Neural cell (in vitro differentiated cells): ENCODE data around the gene ZDHHC17. TPM values are rescaled to one million over a fixed set of nuclear protein-coding genes. Genes with fewer than 3 reads are reported as not detected.

ENCODE experiments used
- H2AFZ ChIP-seq: fragments of 200-600, 300-800 bp; sonication (generic), shearing (Covaris generic); 2 replicates; pipeline ENCODE4 v1.6.0; 2014; ENCODE audit warnings: low read depth, mild to moderate bottlenecking, antibody characterized with exemption, low read length, moderate library complexity
- H3F3A ChIP-seq: fragments of 200-600 bp; shearing (Covaris generic); 2 replicates; pipeline ENCODE4 v1.6.1; 2016; ENCODE audit warnings: mild to moderate bottlenecking, moderate library complexity, mixed read lengths, antibody characterized with exemption, low read length; ENCODE audit not compliant: insufficient read depth, poor library complexity, severe bottlenecking
- H3K27ac ChIP-seq: fragments of 200-600, 300-800 bp; sonication (generic), shearing (Covaris generic); 2 replicates; pipeline ENCODE4 v1.5.1; 2014; ENCODE audit warnings: mild to moderate bottlenecking, low read length, moderate library complexity
- H3K27me3 ChIP-seq: fragments of 300-800, 200-600 bp; sonication (generic), shearing (Covaris generic); 2 replicates; pipeline ENCODE4 v1.6.0; 2014; ENCODE audit warnings: mild to moderate bottlenecking, low read depth, low read length, moderate library complexity; ENCODE audit not compliant: insufficient read depth
- H3K36me3 ChIP-seq: fragments of 300-800, 200-600 bp; sonication (generic), shearing (Covaris generic); 2 replicates; pipeline ENCODE4 v1.5.1; 2014; ENCODE audit warnings: mild to moderate bottlenecking, antibody characterized with exemption, low read length, moderate library complexity; ENCODE audit not compliant: insufficient read depth
- H3K4me2 ChIP-seq: fragments of 300-800, 200-600 bp; sonication (generic), shearing (Covaris generic); 2 replicates; pipeline ENCODE4 v1.6.0; 2014; ENCODE audit warnings: mild to moderate bottlenecking, low read length
- H3K4me3 ChIP-seq: fragments of 300-800, 200-600 bp; sonication (generic), shearing (Covaris generic); 2 replicates; pipeline ENCODE4 v1.5.1; 2014; ENCODE audit warnings: mild to moderate bottlenecking, low read length, moderate library complexity
- H3K79me2 ChIP-seq: fragments of 200-600 bp; shearing (Covaris generic); replicated peaks from 2 replicates; pipeline ENCODE4 v1.6.0; 2014; ENCODE audit warnings: mild to moderate bottlenecking, low read length, moderate library complexity; ENCODE audit not compliant: insufficient read depth
- H3K9ac ChIP-seq: fragments of 300-800, 200-600 bp; sonication (generic), shearing (Covaris generic); 2 replicates; pipeline ENCODE4 v1.6.1; 2016; ENCODE audit warnings: mild to moderate bottlenecking, low read length, mixed read lengths
- H3K9me2 ChIP-seq: fragments of 200-600 bp; shearing (Covaris generic); 2 replicates; pipeline ENCODE4 v1.6.1; 2016; ENCODE audit warnings: mild to moderate bottlenecking, low read length, mixed read lengths; ENCODE audit not compliant: insufficient read depth
- H3K9me3 ChIP-seq: fragments of 200-600, 300-800 bp; sonication (generic), shearing (Covaris generic); 2 replicates; pipeline ENCODE4 v1.6.1; 2016; ENCODE audit warnings: mild to moderate bottlenecking, mixed run types, low read length, moderate library complexity, mixed read lengths
- H4K20me1 ChIP-seq: fragments of 200-600 bp; shearing (Covaris generic); 2 replicates; pipeline ENCODE4 v1.6.1; 2016; ENCODE audit warnings: mild to moderate bottlenecking, mixed run types; ENCODE audit not compliant: insufficient read depth
- EP300 ChIP-seq: fragments of 450-650 bp; conservative IDR thresholded peaks from 2 replicates; pipeline ENCODE4 v1.6.1; 2014; ENCODE audit warnings: antibody characterized with exemption, mild to moderate bottlenecking, moderate library complexity; ENCODE audit not compliant: poor library complexity, severe bottlenecking
- EZH2 ChIP-seq: fragments of 200-600, 300-800 bp; shearing (Covaris generic), sonication (generic); IDR thresholded peaks from 2 replicates; pipeline ENCODE4 v1.6.1; 2014; ENCODE audit warnings: antibody characterized with exemption, low read length, borderline replicate concordance, mild to moderate bottlenecking; ENCODE audit not compliant: insufficient read depth, poor library complexity, severe bottlenecking
- MXI1 ChIP-seq: fragments of 450-650 bp; conservative IDR thresholded peaks from 2 replicates; pipeline ENCODE4 v1.6.1; 2014; ENCODE audit warnings: antibody characterized with exemption, mild to moderate bottlenecking; ENCODE audit not compliant: poor library complexity, severe bottlenecking
- POLR2AphosphoS5 ChIP-seq: IDR thresholded peaks from 2 replicates; pipeline ENCODE4 v1.6.1; 2012
- RAD21 ChIP-seq: fragments of 450-650 bp; conservative IDR thresholded peaks from 2 replicates; pipeline ENCODE4 v1.6.1; 2014; ENCODE audit warnings: antibody characterized with exemption, mild to moderate bottlenecking, moderate library complexity
- REST ChIP-seq: IDR thresholded peaks from 2 replicates; pipeline ENCODE4 v1.6.1; 2012; ENCODE audit warnings: borderline replicate concordance
- SMC3 ChIP-seq: fragments of 450-650 bp; conservative IDR thresholded peaks from 2 replicates; pipeline ENCODE4 v1.6.1; 2014; ENCODE audit warnings: antibody characterized with exemption, mild to moderate bottlenecking, moderate library complexity; ENCODE audit not compliant: poor library complexity
- TAF1 ChIP-seq: IDR thresholded peaks from 2 replicates; pipeline ENCODE4 v1.6.1; 2012; ENCODE audit warnings: low read depth
- polyA plus RNA-seq: library from polyadenylated mRNA; depleted of rRNA; stranded (reverse); fragments of >200 nt; gene quantifications from 2 replicates; pipeline ENCODE4 v1.2.3, GENCODE V29; 2014
- TF ChIP-seq, protein P1 (sequence below): fragments of 450-650 bp; IDR thresholded peaks from 2 replicates; pipeline ENCODE4 v1.5.1; 2014; ENCODE audit warnings: antibody characterized with exemption, mild to moderate bottlenecking, moderate library complexity; ENCODE audit not compliant: poor library complexity, severe bottlenecking

ZDHHC17 gene
- polyA plus RNA-seq, 1 donor from 2014 or later: 217 TPM

DNA sequence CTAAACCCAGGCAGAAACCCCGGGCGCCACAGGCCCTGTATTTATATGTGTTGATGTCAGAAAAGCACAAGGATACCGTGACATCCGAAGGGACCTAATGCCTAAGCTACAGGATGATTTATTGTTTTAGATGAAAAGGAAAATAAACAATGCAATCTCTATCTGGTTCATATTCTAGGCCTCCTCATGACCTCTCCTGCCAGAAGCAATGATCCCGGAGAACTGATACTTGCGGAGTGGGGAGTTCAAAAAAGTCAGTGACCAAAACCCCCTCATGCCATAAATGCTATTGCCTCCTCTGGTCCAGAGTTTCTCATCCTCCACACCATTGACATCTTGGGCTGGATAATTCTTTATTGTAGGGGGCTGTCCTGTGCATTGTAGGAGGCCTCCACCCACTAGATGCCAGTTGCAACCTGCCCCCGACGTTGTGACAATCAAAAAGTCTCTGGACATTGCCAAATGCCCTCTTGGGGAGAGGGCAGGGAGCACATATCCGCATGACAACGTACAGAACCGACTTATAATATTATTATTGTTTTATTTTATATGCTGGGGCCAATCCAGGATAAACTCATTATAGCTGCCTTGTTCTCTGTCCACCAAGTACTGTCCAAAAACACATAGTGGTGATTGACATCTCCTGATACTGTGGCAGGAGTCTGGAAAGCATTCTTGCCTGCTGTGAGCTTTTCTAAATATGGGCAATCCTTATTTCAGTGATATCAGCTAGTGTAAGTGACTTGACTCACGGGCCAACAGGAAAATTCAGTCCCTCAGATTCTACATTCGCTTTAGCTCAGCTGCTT is 116.0 kb downstream of the ZDHHC17 start:
- Histone ChIP-seq H3K4me2 (no peak overlapping the region), H3K9ac (peak overlapping the region; percentile 72), H3K4me3 (peak overlapping the region; percentile 85)

DNA sequence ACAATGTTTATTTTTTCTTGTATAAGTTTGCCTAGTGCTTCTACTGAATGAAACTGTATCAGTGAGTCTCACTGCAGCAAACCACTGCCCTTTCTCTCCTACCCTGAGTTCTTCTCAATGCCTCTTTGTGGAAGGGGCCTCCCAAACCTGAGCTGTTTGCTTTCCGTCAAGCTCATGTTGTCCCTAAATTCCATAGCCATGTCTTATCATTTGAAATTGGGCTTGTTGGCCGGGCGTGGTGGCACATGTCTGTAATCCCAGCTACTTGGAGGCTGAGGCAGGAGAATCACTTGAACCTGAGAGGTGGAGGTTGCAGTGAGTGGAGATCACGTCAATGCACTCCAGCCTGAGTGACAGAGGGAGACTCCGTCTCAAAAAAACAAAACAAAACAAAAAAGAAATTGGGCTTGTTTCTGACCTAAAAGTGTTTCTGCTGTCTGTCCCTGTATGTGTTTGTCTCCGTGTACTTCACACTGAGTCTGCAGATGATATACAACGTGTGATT is 116.7 kb downstream of the ZDHHC17 start:
- Histone ChIP-seq H3K27ac (no peak overlapping the region), H3K27me3 (no peaks in the 10 kb centered on the region), H3K9ac (no peak overlapping the region), H3K4me3 (no peak overlapping the region), H4K20me1 (no peaks in the 10 kb centered on the region), H3F3A (no peaks in the 10 kb centered on the region), H2AFZ (no peak overlapping the region), H3K36me3 (no peaks in the 10 kb centered on the region), H3K9me3 (no peaks in the 10 kb centered on the region), H3K79me2 (peaks cover 21% of the 10 kb centered on the region), H3K9me2 (no peaks in the 10 kb centered on the region), H3K4me2 (no peak overlapping the region)
- TF ChIP-seq EP300 (no peak), EZH2 (no peak), SMC3 (no peak), REST (no peak), MXI1 (no peak)

More for the DNA sequence above, 116.0 kb downstream of the ZDHHC17 start:
- H3K36me3 ChIP-seq: no peaks in the 10 kb centered on the region
- H3K27ac ChIP-seq: no peak overlapping the region
- H3K9me3 ChIP-seq: no peaks in the 10 kb centered on the region
- no peak overlapping the region for H2AFZ ChIP-seq
- peaks cover 28% of the 10 kb centered on the region for H3K79me2 ChIP-seq
- no peaks in the 10 kb centered on the region for H3K27me3 ChIP-seq
- no peak for TF ChIP-seq EZH2
- TF ChIP-seq RAD21: no peak
- TF ChIP-seq MXI1: no peak
- H4K20me1 ChIP-seq: no peaks in the 10 kb centered on the region
- no peaks in the 10 kb centered on the region for H3K9me2 ChIP-seq
- no peaks in the 10 kb centered on the region for H3F3A ChIP-seq

GRCh38 chr12:76881142-76881541 is 117.2 kb downstream of the ZDHHC17 start:
- no peak overlapping the region for H3K27ac ChIP-seq
- H3K9ac ChIP-seq: no peak overlapping the region
- no peaks in the 10 kb centered on the region for H3K9me3 ChIP-seq
- no peak overlapping the region for H3K4me2 ChIP-seq
- no peak overlapping the region for H3K4me3 ChIP-seq
- H2AFZ ChIP-seq: no peak overlapping the region
- no peaks in the 10 kb centered on the region for H3K9me2 ChIP-seq
- H3K36me3 ChIP-seq: no peaks in the 10 kb centered on the region
- no peaks in the 10 kb centered on the region for H3F3A ChIP-seq
- TF ChIP-seq REST (no peak), MXI1 (no peak), POLR2AphosphoS5 (no peak), TAF1 (no peak), RAD21 (no peak), EP300 (no peak), EZH2 (no peak), SMC3 (no peak)
- TF ChIP-seq, protein P1, sequence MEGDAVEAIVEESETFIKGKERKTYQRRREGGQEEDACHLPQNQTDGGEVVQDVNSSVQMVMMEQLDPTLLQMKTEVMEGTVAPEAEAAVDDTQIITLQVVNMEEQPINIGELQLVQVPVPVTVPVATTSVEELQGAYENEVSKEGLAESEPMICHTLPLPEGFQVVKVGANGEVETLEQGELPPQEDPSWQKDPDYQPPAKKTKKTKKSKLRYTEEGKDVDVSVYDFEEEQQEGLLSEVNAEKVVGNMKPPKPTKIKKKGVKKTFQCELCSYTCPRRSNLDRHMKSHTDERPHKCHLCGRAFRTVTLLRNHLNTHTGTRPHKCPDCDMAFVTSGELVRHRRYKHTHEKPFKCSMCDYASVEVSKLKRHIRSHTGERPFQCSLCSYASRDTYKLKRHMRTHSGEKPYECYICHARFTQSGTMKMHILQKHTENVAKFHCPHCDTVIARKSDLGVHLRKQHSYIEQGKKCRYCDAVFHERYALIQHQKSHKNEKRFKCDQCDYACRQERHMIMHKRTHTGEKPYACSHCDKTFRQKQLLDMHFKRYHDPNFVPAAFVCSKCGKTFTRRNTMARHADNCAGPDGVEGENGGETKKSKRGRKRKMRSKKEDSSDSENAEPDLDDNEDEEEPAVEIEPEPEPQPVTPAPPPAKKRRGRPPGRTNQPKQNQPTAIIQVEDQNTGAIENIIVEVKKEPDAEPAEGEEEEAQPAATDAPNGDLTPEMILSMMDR: no peak
- peaks cover 16% of the 10 kb centered on the region for H3K79me2 ChIP-seq
- no peaks in the 10 kb centered on the region for H3K27me3 ChIP-seq
- H4K20me1 ChIP-seq: no peaks in the 10 kb centered on the region
